MCF 10A (cell line): Measurements from ENCODE around the gene RLN3. TPM values are rescaled to one million over a fixed set of nuclear protein-coding genes. Genes with fewer than 3 reads are reported as not detected.
"Not testable (repeated sequence)": the region's sequence is repeated elsewhere in the genome, so short reads cannot be mapped to it uniquely, and the experiment has no call there.

ENCODE experiments used
- BruUV-seq: library from RNA; stranded (reverse); fragments of 400-500 nt; replicated peaks from 2 replicates; lab custom pipeline; 2021; lab: Mats Ljungman, UMichigan
- CTCF ChIA-PET: fragments of 300-600 bp; sonication (Branson Sonifier 250); formaldehyde crosslinking; extraction: SDS; loops from one replicate; lab custom pipeline; 2021; ENCODE audit warnings: antibody characterized with exemption, inconsistent platforms; lab: Yijun Ruan, JAX
- POLR2A ChIA-PET: fragments of 300-600, 350-650 bp; sonication (Branson Sonifier 250); formaldehyde crosslinking; extraction: SDS; loops from one replicate; lab custom pipeline; 2020; ENCODE audit warnings: antibody characterized with exemption, inconsistent platforms; lab: Yijun Ruan, JAX
- DNase-seq: peaks from one replicate; pipeline ENCODE4 v3.0.0-alpha.2; 2018; ENCODE audit not compliant: unreplicated experiment
- H3K27ac Mint-ChIP-seq: one replicate; pipeline ENCODE4 v1.8.0; 2022; ENCODE audit warnings: mild to moderate bottlenecking, low read depth, mixed read lengths; ENCODE audit not compliant: unreplicated experiment
- H3K27me3 Mint-ChIP-seq: one replicate; pipeline ENCODE4 v1.8.0; 2022; ENCODE audit warnings: mixed read lengths; ENCODE audit not compliant: insufficient read depth, unreplicated experiment
- H3K36me3 Mint-ChIP-seq: one replicate; pipeline ENCODE4 v1.8.0; 2022; ENCODE audit warnings: mild to moderate bottlenecking, moderate library complexity, mixed read lengths; ENCODE audit not compliant: insufficient read depth, unreplicated experiment
- H3K4me1 Mint-ChIP-seq: one replicate; pipeline ENCODE4 v1.8.0; 2022; ENCODE audit warnings: mixed read lengths; ENCODE audit not compliant: insufficient read depth, unreplicated experiment
- H3K4me3 Mint-ChIP-seq: one replicate; pipeline ENCODE4 v1.8.0; 2022; ENCODE audit warnings: mild to moderate bottlenecking, moderate library complexity, mixed read lengths; ENCODE audit not compliant: unreplicated experiment
- H3K9me3 Mint-ChIP-seq: one replicate; pipeline ENCODE4 v1.8.0; 2022; ENCODE audit warnings: mixed read lengths; ENCODE audit not compliant: unreplicated experiment
- intact Hi-C: fragments of 100-400 bp; cut with micrococcal nuclease; formaldehyde crosslinking; loops from 2 replicates; pipeline ENCODE4 v1.14.1; 2022
- total RNA-seq: library from RNA; stranded (reverse); gene quantifications from 2 replicates; pipeline ENCODE4 v1.2.3, GENCODE V29; 2022
- TF ChIP-seq, protein P1 (sequence below): fragments of 200-600 bp; IDR thresholded peaks from one replicate; pipeline ENCODE4 v1.8.0; 2022; ENCODE audit warnings: antibody characterized with exemption, mild to moderate bottlenecking; ENCODE audit not compliant: unreplicated experiment

The RLN3 gene
- total RNA-seq, 1 experiment from 2014 or later = not detected

DNA sequence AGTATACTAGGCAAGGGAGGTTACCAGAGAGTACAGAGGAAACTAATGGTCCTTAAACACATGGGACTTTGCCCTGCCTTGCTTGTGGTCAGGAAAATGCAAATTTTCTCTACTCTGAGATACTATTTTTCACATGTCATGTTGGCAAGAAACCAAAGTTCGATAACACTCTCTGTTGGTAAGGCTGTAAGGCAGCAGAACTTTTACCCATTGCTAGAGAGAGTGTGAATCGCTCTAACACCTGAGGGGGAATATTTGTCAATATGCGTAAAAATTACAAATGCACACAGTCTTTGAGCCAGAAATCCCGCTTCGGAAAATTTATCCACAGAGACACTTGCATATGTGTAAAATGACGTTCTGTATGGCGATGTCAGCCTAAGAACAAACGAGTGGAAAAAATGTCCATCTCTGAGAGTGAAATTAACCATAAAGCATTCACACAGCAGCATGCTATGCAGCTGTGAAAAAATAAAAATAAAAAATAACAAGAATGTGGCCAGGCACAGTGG, 12.4 kb upstream of the RLN3 start:
- Mint-ChIP-seq H3K4me1 (peaks cover 6% of the 10 kb centered on the region), H3K9me3 (no peaks in the 10 kb centered on the region), H3K27me3 (no peaks in the 10 kb centered on the region), H3K36me3 (no peaks in the 10 kb centered on the region), H3K4me3 (no peak overlapping the region), H3K27ac (no peak overlapping the region)
- no TSS peak for BruUV-seq
- no peak for DNase-seq
- intact Hi-C loops = no loop called here
- CTCF ChIA-PET = no interaction called here
- TF ChIP-seq, protein P1, sequence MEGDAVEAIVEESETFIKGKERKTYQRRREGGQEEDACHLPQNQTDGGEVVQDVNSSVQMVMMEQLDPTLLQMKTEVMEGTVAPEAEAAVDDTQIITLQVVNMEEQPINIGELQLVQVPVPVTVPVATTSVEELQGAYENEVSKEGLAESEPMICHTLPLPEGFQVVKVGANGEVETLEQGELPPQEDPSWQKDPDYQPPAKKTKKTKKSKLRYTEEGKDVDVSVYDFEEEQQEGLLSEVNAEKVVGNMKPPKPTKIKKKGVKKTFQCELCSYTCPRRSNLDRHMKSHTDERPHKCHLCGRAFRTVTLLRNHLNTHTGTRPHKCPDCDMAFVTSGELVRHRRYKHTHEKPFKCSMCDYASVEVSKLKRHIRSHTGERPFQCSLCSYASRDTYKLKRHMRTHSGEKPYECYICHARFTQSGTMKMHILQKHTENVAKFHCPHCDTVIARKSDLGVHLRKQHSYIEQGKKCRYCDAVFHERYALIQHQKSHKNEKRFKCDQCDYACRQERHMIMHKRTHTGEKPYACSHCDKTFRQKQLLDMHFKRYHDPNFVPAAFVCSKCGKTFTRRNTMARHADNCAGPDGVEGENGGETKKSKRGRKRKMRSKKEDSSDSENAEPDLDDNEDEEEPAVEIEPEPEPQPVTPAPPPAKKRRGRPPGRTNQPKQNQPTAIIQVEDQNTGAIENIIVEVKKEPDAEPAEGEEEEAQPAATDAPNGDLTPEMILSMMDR = no peak
- POLR2A ChIA-PET = no interaction called here

DNA sequence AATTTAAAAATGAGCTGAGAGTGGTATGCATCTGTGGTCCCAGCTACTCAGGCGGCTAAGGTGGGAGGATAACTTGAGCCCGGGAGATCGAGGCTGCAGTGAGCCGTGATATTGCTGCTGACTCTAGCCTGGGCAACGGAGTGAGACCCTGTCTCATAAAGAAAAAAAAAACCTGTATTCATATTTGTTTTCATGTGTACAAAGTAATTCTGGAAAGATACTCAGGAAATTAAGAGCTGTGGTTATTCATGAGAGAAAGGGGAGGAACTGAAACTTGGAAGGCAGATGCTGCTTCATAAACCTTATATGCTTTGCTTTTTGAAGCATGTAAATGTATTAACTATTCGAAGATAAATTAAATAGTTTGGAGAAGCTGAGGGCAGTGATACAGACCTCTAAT, 8.8 kb upstream of the RLN3 start:
- Mint-ChIP-seq H3K4me3 (no peak overlapping the region), H3K36me3 (no peaks in the 10 kb centered on the region), H3K27ac (no peak overlapping the region), H3K4me1 (peaks cover 6% of the 10 kb centered on the region), H3K27me3 (no peaks in the 10 kb centered on the region), H3K9me3 (no peaks in the 10 kb centered on the region)
- TF ChIP-seq, protein P1 = no peak
- POLR2A ChIA-PET = interaction anchor here (0.6 to 0.7 kb wide), 3 partner anchors 19 to 163 kb away, joined by 3 read pairs; no protein-coding TSS in a partner anchor
- no TSS peak for BruUV-seq
- CTCF ChIA-PET = interaction anchor here (0.6 to 2.0 kb wide), 7 partner anchors 9 to 157 kb away, joined by 3 to 9 read pairs (median 4); partner anchors contain the start of genes ASF1B and RLN3
- intact Hi-C loops = no loop called here
- DNase-seq = no peak

DNA sequence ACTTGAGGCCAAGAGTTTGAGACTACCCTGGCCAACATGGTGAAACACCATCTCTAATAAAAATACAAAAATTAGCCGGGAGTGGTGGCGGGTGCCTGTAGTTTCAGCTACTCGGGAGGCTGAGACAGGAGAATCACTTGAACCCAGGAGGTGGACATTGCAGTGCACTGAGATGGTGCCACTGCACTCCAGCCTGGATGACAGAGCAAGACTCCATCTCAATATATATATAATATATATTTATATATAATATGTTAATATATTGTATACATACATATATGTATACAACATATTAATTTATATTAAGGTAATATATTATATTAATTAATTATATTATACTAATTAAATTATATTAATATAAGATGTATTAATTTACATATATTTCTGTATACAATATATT, 8.2 kb upstream of the RLN3 start:
- H3K27me3 Mint-ChIP-seq, DNase-seq, H3K4me1 Mint-ChIP-seq, BruUV-seq, H3K4me3 Mint-ChIP-seq, H3K9me3 Mint-ChIP-seq, H3K27ac Mint-ChIP-seq, intact Hi-C loops, H3K36me3 Mint-ChIP-seq: not testable (repeated sequence)
- ChIA-PET CTCF (interaction anchor here (1.0 to 2.0 kb wide), 3 partner anchors 28 to 117 kb away, joined by 4 to 9 read pairs (median 4); partner anchors contain the start of gene ASF1B), POLR2A (interaction anchor here (0.6 to 0.7 kb wide), 2 partner anchors 19 to 164 kb away, joined by 3 read pairs; no protein-coding TSS in a partner anchor)

DNA sequence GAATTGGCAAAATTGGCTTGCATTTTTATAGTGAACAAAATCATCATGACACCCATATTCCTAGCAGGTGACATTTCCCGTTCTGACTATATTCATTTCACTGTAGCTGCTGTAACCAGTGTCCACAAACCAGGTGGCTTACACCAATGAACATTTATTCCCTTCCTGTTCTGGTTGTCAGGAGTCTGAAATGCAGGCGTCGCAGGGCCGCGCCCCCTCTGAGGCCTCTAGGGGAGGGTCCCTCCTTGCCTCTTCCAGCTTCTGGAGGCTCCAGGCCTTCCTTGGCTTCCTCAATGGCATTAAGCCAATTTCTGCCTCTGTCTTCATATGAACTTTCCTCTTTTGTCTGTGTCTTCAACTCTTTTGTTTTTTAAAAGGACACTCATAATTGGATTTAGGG, 6.5 kb upstream of the RLN3 start:
- intact Hi-C loops = no loop called here
- H3K4me1 Mint-ChIP-seq = peaks cover 6% of the 10 kb centered on the region
- no peaks in the 10 kb centered on the region for H3K36me3 Mint-ChIP-seq
- ChIA-PET CTCF (interaction anchor here (0.6 to 2.2 kb wide), 5 partner anchors 10 to 1566 kb away, joined by 3 to 9 read pairs (median 4); partner anchors contain the start of gene IL27RA), POLR2A (interaction anchor here (0.8 to 1.4 kb wide), 2 partner anchors 10 to 15 kb away, joined by 3 to 4 read pairs; partner anchors contain the start of genes IL27RA and RFX1)
- H3K9me3 Mint-ChIP-seq = no peaks in the 10 kb centered on the region
- no peak overlapping the region for H3K4me3 Mint-ChIP-seq
- TF ChIP-seq, protein P1 = no peak
- no TSS peak for BruUV-seq
- no peak for DNase-seq
- no peak overlapping the region for H3K27ac Mint-ChIP-seq
- H3K27me3 Mint-ChIP-seq = no peaks in the 10 kb centered on the region
